Tibial artery (tissue), 4 donors: Measurements from ENCODE around the gene CD109.

Experiments
- DNase-seq, 2 donors: peaks; one replicate each; pipeline ENCODE4 v3.0.0-alpha.2; 2019
- H3K27ac ChIP-seq, 2 donors: fragments of 200-600 bp; sonication (generic) in 1 of 2; 1 replicate in 1 of 2; 2 replicates in 1 of 2; pipeline ENCODE4 v1.5.1; 2018 to 2019; ENCODE audit warnings: mild to moderate bottlenecking in 1 of 2
- H3K27me3 ChIP-seq, 2 donors: fragments of 200-600 bp; sonication (generic) in 1 of 2; one replicate each; pipeline versions ENCODE4 v1.5.1 to v1.6.0; 2016 to 2019
- H3K36me3 ChIP-seq, 3 donors: fragments of 200-600 bp; sonication (generic) in 2 of 3; one replicate each; pipeline ENCODE4 v1.5.1; 2016 to 2019; ENCODE audit warnings: mild to moderate bottlenecking in 2 of 3
- H3K4me1 ChIP-seq, 4 donors: fragments of 200-600 bp; sonication (generic) in 2 of 4; 1 replicate in 3 of 4; 2 replicates in 1 of 4; pipeline ENCODE4 v1.5.1; 2016 to 2019
- H3K4me3 ChIP-seq, 2 donors: fragments of 200-600 bp; sonication (generic) in 1 of 2; 1 replicate in 1 of 2; 2 replicates in 1 of 2; pipeline ENCODE4 v1.5.1; 2018 to 2019; ENCODE audit warnings: mild to moderate bottlenecking in 2 of 2
- H3K9me3 ChIP-seq, 3 donors: fragments of 200-600 bp; sonication (generic) in 1 of 3; one replicate each; pipeline ENCODE4 v1.5.1; 2016 to 2019
- intact Hi-C: fragments of 100-400 bp; cut with DNase I; formaldehyde crosslinking; loops from one replicate; pipeline ENCODE4 v1.15.0; 2023; ENCODE audit warnings: low total_unique reads
- TF ChIP-seq, protein P1 (sequence below), 2 experiments: fragments of 200-600 bp in 1 of 2; fragments of 450-650 bp in 1 of 2; IDR thresholded peaks; one replicate each; pipeline ENCODE4 v1.5.1; 2017 to 2019; ENCODE audit warnings: antibody characterized with exemption in 2 of 2, mild to moderate bottlenecking in 1 of 2, moderate library complexity in 1 of 2

CD109 gene

GRCh38 chr6:73666393-73666792, 29.6 kb upstream of the CD109 start:
- intact Hi-C loops = no loop called here
- no peak overlapping the region for H3K27ac ChIP-seq
- no peak overlapping the region for H3K4me3 ChIP-seq
- H3K27me3 ChIP-seq = peaks cover 0 to 2% of the 10 kb centered on the region in 2 donors
- no peak for DNase-seq
- H3K9me3 ChIP-seq = no peaks in the 10 kb centered on the region
- H3K4me1 ChIP-seq = no peaks in the 10 kb centered on the region
- TF ChIP-seq, protein P1, sequence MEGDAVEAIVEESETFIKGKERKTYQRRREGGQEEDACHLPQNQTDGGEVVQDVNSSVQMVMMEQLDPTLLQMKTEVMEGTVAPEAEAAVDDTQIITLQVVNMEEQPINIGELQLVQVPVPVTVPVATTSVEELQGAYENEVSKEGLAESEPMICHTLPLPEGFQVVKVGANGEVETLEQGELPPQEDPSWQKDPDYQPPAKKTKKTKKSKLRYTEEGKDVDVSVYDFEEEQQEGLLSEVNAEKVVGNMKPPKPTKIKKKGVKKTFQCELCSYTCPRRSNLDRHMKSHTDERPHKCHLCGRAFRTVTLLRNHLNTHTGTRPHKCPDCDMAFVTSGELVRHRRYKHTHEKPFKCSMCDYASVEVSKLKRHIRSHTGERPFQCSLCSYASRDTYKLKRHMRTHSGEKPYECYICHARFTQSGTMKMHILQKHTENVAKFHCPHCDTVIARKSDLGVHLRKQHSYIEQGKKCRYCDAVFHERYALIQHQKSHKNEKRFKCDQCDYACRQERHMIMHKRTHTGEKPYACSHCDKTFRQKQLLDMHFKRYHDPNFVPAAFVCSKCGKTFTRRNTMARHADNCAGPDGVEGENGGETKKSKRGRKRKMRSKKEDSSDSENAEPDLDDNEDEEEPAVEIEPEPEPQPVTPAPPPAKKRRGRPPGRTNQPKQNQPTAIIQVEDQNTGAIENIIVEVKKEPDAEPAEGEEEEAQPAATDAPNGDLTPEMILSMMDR (IDR thresholded peaks at IDR 0.05) = no peak
- no peaks in the 10 kb centered on the region for H3K36me3 ChIP-seq

DNA sequence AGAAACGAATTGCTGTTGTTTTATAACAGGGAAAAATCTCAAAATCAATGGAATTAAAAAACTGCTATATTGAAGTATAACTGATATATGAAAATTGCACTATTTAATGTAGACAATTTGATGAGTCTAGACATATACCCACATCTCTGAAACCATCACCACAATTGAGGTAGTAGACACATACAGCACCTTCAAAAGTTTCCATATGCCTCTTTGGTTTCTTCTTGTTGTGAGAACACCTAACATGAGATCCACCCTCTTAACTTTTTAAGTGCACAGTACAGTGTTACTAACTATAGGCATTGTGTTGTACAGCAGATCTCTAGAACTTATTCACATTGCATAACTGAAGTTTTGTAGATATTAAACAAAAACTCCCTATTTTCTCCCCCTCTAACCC, 28.2 kb upstream of the CD109 start:
- Histone ChIP-seq H3K4me3 (no peak overlapping the region), H3K27me3 (peaks cover 0 to 2% of the 10 kb centered on the region in 2 donors), H3K36me3 (no peaks in the 10 kb centered on the region), H3K9me3 (no peaks in the 10 kb centered on the region), H3K27ac (no peak overlapping the region), H3K4me1 (no peaks in the 10 kb centered on the region)
- DNase-seq = no peak
- intact Hi-C loops = no loop called here
- TF ChIP-seq, protein P1 (IDR thresholded peaks at IDR 0.05) = no peak

DNA sequence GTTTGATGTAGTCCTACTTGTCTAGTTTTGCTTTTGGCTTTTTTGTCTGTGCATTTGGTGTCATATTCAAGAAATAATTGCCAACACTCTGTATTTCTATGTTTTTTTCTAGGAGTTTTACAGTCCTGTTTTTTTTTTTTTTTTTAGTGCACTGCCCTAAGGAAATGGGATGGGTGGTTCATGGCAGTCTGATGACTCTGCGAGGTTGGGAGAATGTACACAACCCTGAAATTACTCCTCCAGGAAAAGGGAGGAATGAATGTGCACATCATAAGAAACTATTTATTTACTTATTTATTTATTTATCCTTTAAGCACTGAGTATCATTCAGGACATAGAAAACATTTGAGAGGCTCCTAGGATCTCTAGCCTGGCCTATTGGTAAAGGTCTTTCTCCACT, 27.0 kb upstream of the CD109 start:
- TF ChIP-seq, protein P1 (IDR thresholded peaks at IDR 0.05) = no peak
- Histone ChIP-seq H3K4me3 (no peak overlapping the region), H3K9me3 (no peaks in the 10 kb centered on the region), H3K27me3 (peaks cover 0 to 2% of the 10 kb centered on the region in 2 donors), H3K4me1 (no peaks in the 10 kb centered on the region), H3K27ac (no peak overlapping the region), H3K36me3 (no peaks in the 10 kb centered on the region)
- intact Hi-C loops = no loop called here
- no peak for DNase-seq

- no peaks in the 10 kb centered on the region for H3K9me3 ChIP-seq
- no peaks in the 10 kb centered on the region for H3K36me3 ChIP-seq
- H3K27me3 ChIP-seq = peaks cover 0 to 2% of the 10 kb centered on the region in 2 donors
- TF ChIP-seq, protein P1 (IDR thresholded peaks at IDR 0.05) = no peak
- no peaks in the 10 kb centered on the region for H3K4me1 ChIP-seq
- DNase-seq = no peak
- intact Hi-C loops = no loop called here
- H3K27ac ChIP-seq = no peak overlapping the region
- no peak overlapping the region for H3K4me3 ChIP-seq
Observed at GRCh38 chr6:73671911-73672685, 23.9 kb upstream of the CD109 start.

DNA sequence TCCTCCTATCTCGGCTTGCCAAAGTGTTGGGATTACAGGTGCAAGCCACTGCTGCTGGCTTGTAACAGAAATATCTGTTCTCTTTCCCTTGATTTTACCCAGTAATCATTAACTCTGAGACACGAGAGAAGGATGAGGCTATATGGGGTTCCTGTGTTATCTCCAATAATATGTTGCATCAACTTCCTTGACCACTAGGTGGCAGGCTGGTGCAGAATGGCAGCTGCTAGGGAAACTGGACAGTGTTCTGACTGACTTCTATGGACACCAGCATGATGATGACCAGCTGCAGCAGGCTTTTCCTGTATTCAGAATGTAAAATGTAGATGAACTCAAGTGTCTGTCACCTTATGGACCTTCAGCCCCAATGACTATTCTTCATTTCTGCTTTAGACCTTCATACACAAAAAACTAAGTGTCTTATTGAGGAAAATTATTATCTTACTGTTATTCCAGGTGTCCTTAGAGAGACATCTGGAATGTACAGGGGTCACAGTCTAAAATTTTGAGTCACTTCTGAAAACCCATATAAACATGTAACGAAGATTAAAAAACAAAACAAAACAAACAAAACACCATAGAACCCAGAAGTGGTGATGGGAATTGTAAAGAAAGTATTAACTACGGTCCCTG, 20.4 kb upstream of the CD109 start:
- intact Hi-C loops = loop anchor here (5.0 kb wide), 1 partner anchor 57 kb away; no protein-coding TSS in a partner anchor
- TF ChIP-seq, protein P1 (IDR thresholded peaks at IDR 0.05) = peak; percentile 87 to 88
- H3K9me3 ChIP-seq = no peaks in the 10 kb centered on the region
- peak; percentile 81 to 83 for DNase-seq
- no peak overlapping the region for H3K4me3 ChIP-seq
- no peak overlapping the region for H3K27ac ChIP-seq
- H3K36me3 ChIP-seq = no peaks in the 10 kb centered on the region
- H3K4me1 ChIP-seq = no peaks in the 10 kb centered on the region
- H3K27me3 ChIP-seq = no peaks in the 10 kb centered on the region
